Left forelimb (tissue), 1 donor: Measurements from ENCODE around the gene RAB27B.

Source experiments
- DNase-seq: peaks from one replicate; pipeline ENCODE4 v3.0.0-alpha.2; 2018; ENCODE audit warnings: low spot score

The RAB27B gene

DNA sequence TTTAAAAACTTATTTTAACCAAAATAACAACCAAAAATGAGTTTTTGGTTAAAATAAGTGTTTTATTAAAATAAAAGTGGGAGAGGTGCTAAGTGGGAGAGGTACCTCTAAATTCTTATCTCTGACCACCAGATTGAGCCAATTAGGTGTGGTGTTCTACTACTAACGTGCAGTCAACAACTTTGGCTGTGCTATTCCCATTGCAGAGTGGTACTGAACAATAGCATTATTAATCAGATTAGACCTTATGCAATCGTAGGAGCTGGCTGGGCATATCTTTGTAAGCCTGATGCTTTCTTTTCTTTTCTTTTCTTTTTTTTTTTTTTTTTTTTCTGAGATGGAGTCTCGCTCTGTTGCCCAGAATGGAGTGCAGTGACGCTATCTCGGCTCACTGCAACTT lies 38.9 kb downstream of the RAB27B start:
- DNase-seq: no peak

GRCh38 chr18:54871231-54871630 lies 43.0 kb downstream of the RAB27B start:
- DNase-seq: no peak

GRCh38 chr18:54872681-54873080 lies 44.4 kb downstream of the RAB27B start:
- DNase-seq: no peak

GRCh38 chr18:54873884-54874255 lies 45.6 kb downstream of the RAB27B start:
- DNase-seq: no peak

DNA sequence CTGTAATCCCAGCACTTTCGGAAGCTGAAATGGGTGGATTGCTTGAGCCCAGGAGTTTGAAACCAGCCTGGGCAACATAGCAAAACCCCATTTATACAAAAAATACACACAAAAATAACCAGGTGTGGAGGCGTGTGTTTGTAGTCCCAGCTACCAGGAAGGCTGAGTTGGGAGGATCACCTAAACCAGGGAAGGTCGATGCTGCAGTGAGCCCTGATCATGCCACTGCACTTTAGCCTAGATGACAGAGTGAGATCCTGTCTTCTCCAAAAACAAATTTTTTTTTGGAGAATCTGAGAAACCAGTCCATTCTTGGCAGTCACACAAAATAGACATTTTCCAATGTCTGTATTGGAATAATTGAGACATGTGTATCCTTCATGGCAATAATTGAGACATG lies 46.8 kb downstream of the RAB27B start:
- no peak for DNase-seq

DNA sequence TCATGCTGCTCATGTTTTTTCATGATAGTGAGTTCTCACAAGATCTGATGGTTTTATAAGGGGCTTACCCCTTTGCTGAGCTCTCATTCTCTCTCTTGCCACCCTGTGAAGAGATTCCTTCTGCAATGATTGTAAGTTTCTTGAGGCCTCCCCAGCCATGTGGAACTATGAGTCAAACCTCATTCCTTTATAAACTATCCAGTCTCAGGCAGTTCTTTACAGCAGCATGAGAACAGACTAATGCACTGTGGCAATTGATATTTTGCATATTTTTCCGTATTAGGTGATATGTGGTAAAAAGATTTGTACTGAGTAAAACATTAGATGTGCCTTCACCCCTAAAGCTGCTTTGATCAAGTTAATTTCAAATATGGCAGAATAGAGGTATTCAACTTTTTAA lies 48.8 kb downstream of the RAB27B start:
- no peak for DNase-seq

DNA sequence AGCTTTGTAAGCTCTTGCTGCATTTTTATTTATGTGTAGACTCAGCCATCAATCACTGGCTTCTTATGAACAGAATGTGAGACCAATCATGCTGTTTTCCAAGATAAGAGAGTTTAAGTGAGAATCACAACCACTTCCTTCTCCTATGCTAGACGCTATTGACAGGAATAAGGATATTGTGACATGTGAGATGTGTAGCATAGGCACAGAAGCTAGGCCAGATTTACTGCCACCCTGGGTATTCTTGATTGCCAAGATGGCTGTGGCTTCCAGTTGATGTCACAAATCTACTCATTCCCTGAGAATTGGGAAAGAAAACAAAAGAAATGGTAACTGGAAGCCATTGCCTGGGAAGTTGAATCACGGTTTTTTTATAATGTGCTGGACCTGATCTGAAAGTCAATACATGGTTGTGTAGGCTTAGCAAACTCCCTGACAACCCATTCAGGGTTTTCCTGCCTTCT lies 49.9 kb downstream of the RAB27B start:
- no peak for DNase-seq

DNA sequence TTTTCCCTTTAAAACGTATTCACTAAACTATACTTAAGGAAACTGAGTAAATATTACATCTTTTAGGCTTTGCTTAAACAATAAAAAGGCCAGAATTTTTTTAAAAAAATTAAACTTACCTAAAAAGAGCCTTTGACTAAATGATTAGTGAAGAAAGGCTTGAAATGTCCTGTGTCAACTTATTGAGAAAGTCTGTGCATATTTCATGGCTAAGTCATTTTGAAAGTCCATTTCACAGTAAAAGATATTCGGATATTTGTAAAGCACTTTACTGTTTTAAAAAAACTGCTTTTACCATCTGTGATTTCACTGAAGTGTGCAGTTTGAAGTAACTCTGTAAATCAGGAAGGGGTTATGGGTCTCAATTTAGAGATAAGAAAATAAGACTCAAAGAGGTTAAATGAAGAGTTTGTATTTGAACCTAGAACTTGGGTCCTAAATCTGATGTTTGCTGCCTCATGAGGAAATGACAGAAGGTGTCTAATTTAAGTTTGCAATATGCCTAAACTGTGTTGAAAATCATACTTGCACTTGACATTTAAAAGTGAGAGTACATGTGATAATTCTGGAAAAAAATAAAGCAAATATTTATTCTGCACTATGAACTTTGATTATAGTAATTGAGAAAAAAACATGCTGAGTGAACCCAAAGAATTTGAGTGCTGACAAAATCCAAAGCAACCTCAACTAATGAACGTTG lies 50.5 kb downstream of the RAB27B start:
- no peak for DNase-seq

DNA sequence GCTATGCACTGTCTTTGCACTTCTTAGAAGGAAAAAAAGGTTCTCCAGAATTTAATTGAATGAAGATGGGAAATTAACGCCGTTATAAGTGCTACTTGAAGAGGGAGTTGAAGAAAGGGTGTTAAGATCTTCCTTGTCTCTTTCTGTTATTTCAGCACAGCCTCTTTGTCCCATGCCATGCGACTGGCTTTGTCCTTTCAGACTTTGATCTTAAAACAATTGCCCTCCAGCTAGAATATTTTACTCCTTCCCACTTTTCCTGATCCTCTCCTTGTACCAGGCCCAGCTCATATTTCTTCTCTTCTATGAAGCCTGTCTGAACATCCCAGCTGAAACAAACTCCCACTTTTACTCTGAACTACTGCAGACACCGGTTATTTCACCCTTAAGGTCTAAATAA lies 51.4 kb downstream of the RAB27B start:
- DNase-seq: no peak

DNA sequence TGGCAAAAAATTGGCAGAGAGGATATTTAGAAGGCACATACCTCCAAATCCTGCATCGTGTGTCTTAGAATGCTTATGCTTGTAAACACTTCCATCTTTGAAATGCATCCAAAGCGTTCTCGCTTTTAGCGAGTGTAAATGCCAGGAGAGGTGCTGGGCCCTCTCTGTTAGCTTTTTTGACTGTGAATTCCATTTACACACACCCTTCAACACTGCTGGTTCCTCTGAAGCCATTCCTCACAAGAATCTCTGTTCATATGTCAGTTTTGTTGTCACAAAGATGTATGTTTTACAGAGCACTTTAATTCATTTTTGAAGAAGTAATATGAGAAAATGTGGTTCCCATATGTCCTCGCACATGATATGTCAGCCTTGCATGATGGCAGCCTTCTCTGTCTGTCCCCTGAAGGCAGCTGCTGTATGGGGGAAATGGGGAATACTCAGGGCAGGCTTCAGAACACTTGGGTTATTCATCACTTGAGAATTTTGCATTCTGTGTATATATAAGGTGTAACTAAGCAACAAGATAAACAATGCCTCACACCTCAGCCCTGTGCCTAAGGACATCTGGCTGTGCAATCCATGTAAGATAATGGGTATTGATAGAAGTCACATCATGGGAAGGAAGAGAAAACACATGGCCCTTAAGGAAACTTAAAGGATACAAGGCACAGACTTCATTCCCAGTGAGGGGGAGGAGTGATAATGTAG lies 52.3 kb downstream of the RAB27B start:
- DNase-seq: no peak

GRCh38 chr18:54881229-54881768 lies 53.0 kb downstream of the RAB27B start:
- DNase-seq: no peak

DNA sequence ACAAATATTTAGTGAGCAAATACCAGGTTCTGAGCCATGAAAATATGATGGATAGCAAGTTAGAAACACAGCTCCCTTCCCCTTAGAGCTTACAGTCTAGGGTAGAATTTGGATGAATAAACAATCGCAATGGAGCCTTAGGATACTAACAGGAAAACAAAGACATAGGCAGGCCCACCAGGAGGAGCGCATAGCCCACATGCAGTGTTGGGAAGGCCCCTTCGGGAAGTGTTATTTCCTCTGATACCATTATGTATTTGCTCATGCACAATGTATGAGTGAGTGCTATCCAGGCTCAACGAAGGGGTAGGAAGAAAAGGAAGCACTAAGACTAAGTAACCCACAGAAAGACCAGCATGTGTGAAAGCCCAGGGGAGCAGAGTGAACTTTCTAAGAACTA lies 54.0 kb downstream of the RAB27B start:
- DNase-seq: no peak

- DNase-seq: no peak
These were observed 55.7 kb downstream of the RAB27B start for GRCh38 chr18:54883816-54884604.

DNA sequence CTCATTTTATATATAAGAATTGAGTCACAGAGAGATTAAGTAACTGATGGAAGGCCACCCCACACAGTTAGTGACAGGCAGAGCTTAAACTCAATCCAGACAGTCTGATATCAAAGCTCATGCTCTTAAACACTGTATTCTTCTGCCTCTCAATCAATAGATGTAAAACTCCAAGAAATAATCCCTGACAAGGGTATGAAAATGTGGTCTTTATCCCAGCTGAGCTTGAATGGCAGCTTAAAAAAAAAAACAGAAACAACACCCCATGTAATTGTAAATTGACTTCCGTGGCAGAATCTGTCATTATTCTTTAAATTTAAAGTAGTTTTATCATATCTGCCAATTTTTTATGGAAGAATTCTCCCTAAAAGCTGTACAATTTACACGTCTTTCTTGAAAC lies 60.1 kb downstream of the RAB27B start:
- DNase-seq: no peak

DNA sequence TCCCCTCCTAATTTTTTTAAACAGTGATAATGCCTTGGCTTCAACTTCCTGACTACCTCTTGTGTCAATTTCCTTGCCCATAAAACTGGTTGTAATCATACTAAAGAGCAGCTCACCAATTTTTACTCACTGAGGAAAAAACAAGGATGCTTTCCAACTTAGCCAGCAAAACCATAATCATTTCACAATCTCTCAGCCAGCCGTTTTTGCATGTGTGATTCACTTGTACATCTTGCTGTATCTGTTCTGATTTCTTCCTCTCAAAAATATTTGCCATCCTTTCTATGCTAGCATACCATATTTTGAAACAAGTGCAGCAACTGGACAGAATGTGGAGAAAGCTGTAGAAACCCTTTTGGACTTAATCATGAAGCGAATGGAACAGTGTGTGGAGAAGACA lies 60.7 kb downstream of the RAB27B start:
- no peak for DNase-seq

- DNase-seq: no peak
These were observed 71.2 kb downstream of the RAB27B start for GRCh38 chr18:54899500-54899899.

GRCh38 chr18:54900290-54900689 lies 72.0 kb downstream of the RAB27B start:
- DNase-seq: no peak

DNA sequence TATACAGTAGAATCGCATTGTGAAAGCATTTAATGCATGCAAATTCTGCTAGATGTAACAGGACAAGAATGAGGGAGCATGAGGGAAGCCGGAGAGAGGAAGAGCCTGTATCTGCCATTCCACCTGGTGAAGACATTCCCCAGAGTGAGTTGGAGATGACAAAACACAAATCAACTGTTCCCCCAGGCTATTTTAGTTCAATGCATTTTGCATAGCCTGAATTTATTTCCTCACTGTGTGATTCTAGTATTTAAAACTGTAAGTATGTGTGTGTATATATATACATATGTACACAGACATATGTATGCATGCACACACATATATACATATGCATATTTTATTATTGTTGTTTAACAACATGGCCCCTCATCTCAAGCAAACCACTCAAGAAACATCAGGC lies 76.3 kb downstream of the RAB27B start:
- DNase-seq: no peak

DNA sequence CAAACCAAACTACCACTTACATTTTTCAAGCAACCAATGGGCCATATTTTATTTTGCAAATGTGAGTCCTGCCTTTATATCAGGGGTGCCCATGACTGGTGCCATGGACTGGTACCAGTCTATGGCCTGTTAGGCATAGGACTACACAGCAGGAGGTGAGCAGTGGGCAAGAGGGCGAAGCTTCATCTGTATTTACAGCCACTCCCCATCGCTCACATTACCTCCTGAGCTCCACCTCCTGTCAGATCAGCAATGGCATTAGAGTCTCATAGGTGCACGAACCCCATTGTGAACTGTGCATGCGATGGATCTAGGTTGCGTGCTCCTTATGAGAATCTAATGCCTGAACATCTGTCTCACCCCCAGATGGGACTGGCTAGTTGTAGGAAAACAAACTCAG lies 77.4 kb downstream of the RAB27B start:
- no peak for DNase-seq

DNA sequence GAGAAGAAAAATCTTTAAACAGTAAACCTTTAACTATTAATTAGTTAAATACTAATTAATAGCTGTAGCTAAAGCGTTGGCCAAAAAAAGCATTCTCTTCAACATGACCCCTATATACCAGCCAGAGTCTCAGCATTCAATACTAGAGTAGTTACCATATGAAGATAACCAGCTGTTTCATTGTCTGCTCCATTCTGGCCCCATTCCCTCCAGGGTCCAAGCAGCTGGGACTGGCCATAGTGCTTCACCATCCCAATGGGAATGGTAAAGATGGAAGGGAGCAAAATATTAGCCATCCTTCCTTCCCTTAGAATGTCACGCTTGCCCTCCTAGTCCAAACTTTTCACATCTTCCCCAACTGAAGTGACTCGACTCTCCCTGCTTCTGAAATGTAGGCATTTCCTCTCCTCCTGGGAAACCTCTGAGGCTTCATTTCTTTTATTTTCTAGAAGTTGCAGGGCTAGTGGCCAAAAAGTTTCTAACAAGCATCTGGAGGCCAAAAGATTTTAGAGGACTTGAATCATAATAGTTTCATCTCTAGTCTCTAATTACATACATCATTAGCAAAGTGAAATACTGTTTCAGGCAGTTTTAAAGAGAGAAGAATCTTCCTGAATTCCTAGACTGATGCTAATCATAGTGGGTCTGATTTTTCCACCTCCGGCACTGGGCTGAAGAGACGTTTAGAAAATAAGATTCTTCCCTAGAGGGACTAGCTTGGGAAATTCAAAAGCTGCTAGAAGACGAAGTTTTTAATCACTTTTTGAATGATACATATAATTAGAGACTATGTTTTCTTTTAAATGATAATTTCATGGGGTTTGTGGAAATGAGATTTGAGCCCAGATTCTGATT lies 78.3 kb downstream of the RAB27B start:
- DNase-seq: no peak

DNA sequence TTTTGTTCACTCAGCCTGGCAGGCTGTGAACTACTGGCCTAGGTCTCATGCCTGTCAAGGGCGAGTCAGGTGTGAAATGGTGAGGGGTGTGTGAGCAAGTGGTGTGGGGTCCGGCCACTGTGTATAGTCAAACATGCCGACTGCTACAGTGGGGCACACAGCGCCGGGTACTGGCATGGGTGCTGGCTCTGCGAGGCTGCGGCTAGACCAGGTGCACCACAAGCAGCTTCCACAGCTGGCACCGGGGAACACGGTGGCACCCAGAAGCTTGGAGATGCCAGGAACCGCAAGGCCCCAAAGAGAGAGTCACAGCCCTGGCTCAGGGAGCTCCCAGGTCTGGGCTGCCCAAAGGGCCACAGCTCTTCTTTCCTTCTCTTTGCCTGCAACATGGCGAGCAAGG lies 81.3 kb downstream of the RAB27B start:
- DNase-seq: no peak
